Tibial nerve (tissue), 4 donors: ENCODE measurements around the gene BOD1L1. TPM values are rescaled to one million over a fixed set of nuclear protein-coding genes. Genes with fewer than 3 reads are reported as not detected.

ENCODE experiments used
- DNase-seq, 2 donors: peaks; one replicate each; pipeline ENCODE4 v3.0.0-alpha.2; 2019; ENCODE audit warnings: low spot score in 2 of 2
- H3K27ac ChIP-seq, 4 donors: fragments of 200-600 bp; sonication (generic) in 3 of 4; one replicate each; pipeline ENCODE4 v1.5.1; 2017 to 2019; ENCODE audit warnings: mild to moderate bottlenecking in 1 of 4
- H3K27me3 ChIP-seq, 2 donors: fragments of 200-600 bp; sonication (generic) in 1 of 2; one replicate each; pipeline versions ENCODE4 v1.5.1 to v1.6.0; 2017 to 2019
- H3K36me3 ChIP-seq, 3 donors: fragments of 200-600 bp; sonication (generic); one replicate each; pipeline ENCODE4 v1.5.1; 2018 to 2019
- H3K4me1 ChIP-seq, 4 donors: fragments of 200-600 bp; sonication (generic) in 3 of 4; one replicate each; pipeline ENCODE4 v1.5.1; 2017 to 2019
- H3K4me3 ChIP-seq, 4 donors: fragments of 200-600 bp; sonication (generic) in 3 of 4; one replicate each; pipeline ENCODE4 v1.5.1; 2017 to 2019; ENCODE audit warnings: mild to moderate bottlenecking in 1 of 4, moderate library complexity in 1 of 4
- H3K9me3 ChIP-seq, 4 donors: fragments of 200-600 bp; sonication (generic) in 3 of 4; one replicate each; pipeline ENCODE4 v1.5.1; 2017 to 2019
- CTCF ChIP-seq, 5 experiments: fragments of 200-600 bp in 3 of 5; fragments of 450-650 bp in 2 of 5; sonication (generic) in 3 of 5; IDR thresholded peaks; one replicate each; pipeline ENCODE4 v1.5.1; 2016 to 2019; ENCODE audit warnings: antibody characterized with exemption in 5 of 5, mild to moderate bottlenecking in 3 of 5, moderate library complexity in 2 of 5
- EP300 ChIP-seq, 2 donors: sonication (generic); formaldehyde crosslinking; IDR thresholded peaks; one replicate each; pipeline ENCODE4 v1.6.1; 2017; ENCODE audit warnings: antibody characterized with exemption in 2 of 2, mild to moderate bottlenecking in 1 of 2
- POLR2A ChIP-seq, 2 donors: fragments of 450-650 bp; IDR thresholded peaks; one replicate each; pipeline ENCODE4 v1.6.1; 2017; ENCODE audit warnings: antibody characterized with exemption in 2 of 2, mild to moderate bottlenecking in 2 of 2, moderate library complexity in 2 of 2
- WGBS, 2 donors: methylation state at CpG; one replicate each; pipeline ENCODE4 v1.1.5; 2018; 5-methylcytosine and 5-hydroxymethylcytosine counted together
- total RNA-seq, 4 donors: library from RNA; depleted of rRNA; stranded (reverse); fragments of >200 nt; gene quantifications; one replicate each; pipeline ENCODE4 v1.1.0, GENCODE V29; 2016

Gene BOD1L1
- total RNA-seq, 4 donors from 2014 or later: 41.5 to 53.8 (median 47.8) TPM

GRCh38 chr4:13611283-13611842 is 16.2 kb downstream of the BOD1L1 start:
- H3K4me1 ChIP-seq: no peaks in the 10 kb centered on the region
- DNase-seq: no peak
- H3K36me3 ChIP-seq: peaks cover 0 to 96% (median 25%) of the 10 kb centered on the region in 3 donors
- TF ChIP-seq EP300 (IDR thresholded peaks at IDR 0.05) (no peak), CTCF (IDR thresholded peaks at IDR 0.05) (no peak), POLR2A (IDR thresholded peaks at IDR 0.05) (no peak)
- no peaks in the 10 kb centered on the region for H3K27me3 ChIP-seq
- H3K9me3 ChIP-seq: no peaks in the 10 kb centered on the region
- 74 to 84% methylated on average over 3 of the region's 3 CpGs for WGBS, 2 donors
- H3K27ac ChIP-seq: no peak overlapping the region
- H3K4me3 ChIP-seq: no peak overlapping the region

- Histone ChIP-seq H3K4me3 (no peak overlapping the region), H3K4me1 (no peaks in the 10 kb centered on the region), H3K27me3 (no peaks in the 10 kb centered on the region), H3K9me3 (no peaks in the 10 kb centered on the region), H3K36me3 (peaks cover 0 to 97% (median 31%) of the 10 kb centered on the region in 3 donors), H3K27ac (no peak overlapping the region)
- WGBS, 2 donors: 85 to 97% methylated on average over 1 of the region's 1 CpG
- DNase-seq: no peak
- no peak for TF ChIP-seq POLR2A (IDR thresholded peaks at IDR 0.05)
- no peak for TF ChIP-seq CTCF (IDR thresholded peaks at IDR 0.05)
- TF ChIP-seq EP300 (IDR thresholded peaks at IDR 0.05): no peak
Observed at GRCh38 chr4:13605330-13605729, 22.2 kb downstream of the BOD1L1 start.

- no peak overlapping the region for H3K4me3 ChIP-seq
- H3K27ac ChIP-seq: no peak overlapping the region
- no peaks in the 10 kb centered on the region for H3K27me3 ChIP-seq
- H3K36me3 ChIP-seq: peaks cover 0 to 89% (median 13%) of the 10 kb centered on the region in 3 donors
- TF ChIP-seq EP300 (IDR thresholded peaks at IDR 0.05) (no peak), CTCF (IDR thresholded peaks at IDR 0.05) (no peak), POLR2A (IDR thresholded peaks at IDR 0.05) (no peak)
- H3K4me1 ChIP-seq: no peaks in the 10 kb centered on the region
- 94 to 100% methylated on average over 2 of the region's 2 CpGs for WGBS, 2 donors
- DNase-seq: no peak
- H3K9me3 ChIP-seq: no peaks in the 10 kb centered on the region
Observed at GRCh38 chr4:13601848-13602247, 25.7 kb downstream of the BOD1L1 start.

GRCh38 chr4:13601048-13601447 is 26.5 kb downstream of the BOD1L1 start:
- no peaks in the 10 kb centered on the region for H3K4me1 ChIP-seq
- peaks cover 0 to 89% (median 13%) of the 10 kb centered on the region in 3 donors for H3K36me3 ChIP-seq
- TF ChIP-seq CTCF (IDR thresholded peaks at IDR 0.05) (no peak), POLR2A (IDR thresholded peaks at IDR 0.05) (no peak), EP300 (IDR thresholded peaks at IDR 0.05) (no peak)
- no peak for DNase-seq
- no peaks in the 10 kb centered on the region for H3K27me3 ChIP-seq
- H3K4me3 ChIP-seq: no peak overlapping the region
- H3K27ac ChIP-seq: no peak overlapping the region
- no peaks in the 10 kb centered on the region for H3K9me3 ChIP-seq
- 92 to 97% methylated on average over 3 of the region's 3 CpGs for WGBS, 2 donors

GRCh38 chr4:13599159-13599558 is 28.4 kb downstream of the BOD1L1 start:
- 35% methylated on average over 5 of the region's 5 CpGs for WGBS, 2 donors
- Histone ChIP-seq H3K4me1 (no peaks in the 10 kb centered on the region), H3K4me3 (no peak overlapping the region), H3K36me3 (peaks cover 0 to 89% (median 8%) of the 10 kb centered on the region in 3 donors), H3K9me3 (no peaks in the 10 kb centered on the region), H3K27ac (no peak overlapping the region), H3K27me3 (no peaks in the 10 kb centered on the region)
- no peak for TF ChIP-seq POLR2A (IDR thresholded peaks at IDR 0.05)
- TF ChIP-seq EP300 (IDR thresholded peaks at IDR 0.05): no peak
- no peak for TF ChIP-seq CTCF (IDR thresholded peaks at IDR 0.05)
- DNase-seq: no peak
